OCI-M2 (cell line): ENCODE measurements around the gene CLCNKA.
"Not testable (repeated sequence)": the region's sequence is repeated elsewhere in the genome, so short reads cannot be mapped to it uniquely, and the experiment has no call there.

Experiments used
- DNase-seq: peaks from one replicate; lab custom pipeline; 2025; ENCODE audit not compliant: unreplicated experiment; lab: John Stamatoyannopoulos, UW

CLCNKA gene

DNA sequence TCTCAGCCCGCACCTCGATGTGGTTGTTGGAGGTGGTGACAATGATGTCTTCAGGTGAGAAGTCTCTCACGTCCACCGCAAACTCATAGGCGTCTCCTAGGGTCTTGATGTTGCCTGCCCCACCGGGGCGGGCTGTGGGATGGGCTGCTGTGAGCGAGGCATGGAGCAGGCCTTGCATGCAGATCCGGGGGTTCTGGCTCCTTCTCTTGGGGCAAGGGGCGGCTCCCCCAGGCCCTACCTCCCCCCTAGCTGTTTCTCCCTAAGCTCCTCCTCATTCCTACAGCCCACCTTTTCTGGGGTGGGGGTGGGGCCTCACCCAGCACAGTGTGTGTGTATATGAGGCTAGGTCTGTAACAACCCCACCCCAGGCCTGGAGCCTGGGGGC is 4.8 kb upstream of the CLCNKA start:
- DNase-seq: no peak

DNA sequence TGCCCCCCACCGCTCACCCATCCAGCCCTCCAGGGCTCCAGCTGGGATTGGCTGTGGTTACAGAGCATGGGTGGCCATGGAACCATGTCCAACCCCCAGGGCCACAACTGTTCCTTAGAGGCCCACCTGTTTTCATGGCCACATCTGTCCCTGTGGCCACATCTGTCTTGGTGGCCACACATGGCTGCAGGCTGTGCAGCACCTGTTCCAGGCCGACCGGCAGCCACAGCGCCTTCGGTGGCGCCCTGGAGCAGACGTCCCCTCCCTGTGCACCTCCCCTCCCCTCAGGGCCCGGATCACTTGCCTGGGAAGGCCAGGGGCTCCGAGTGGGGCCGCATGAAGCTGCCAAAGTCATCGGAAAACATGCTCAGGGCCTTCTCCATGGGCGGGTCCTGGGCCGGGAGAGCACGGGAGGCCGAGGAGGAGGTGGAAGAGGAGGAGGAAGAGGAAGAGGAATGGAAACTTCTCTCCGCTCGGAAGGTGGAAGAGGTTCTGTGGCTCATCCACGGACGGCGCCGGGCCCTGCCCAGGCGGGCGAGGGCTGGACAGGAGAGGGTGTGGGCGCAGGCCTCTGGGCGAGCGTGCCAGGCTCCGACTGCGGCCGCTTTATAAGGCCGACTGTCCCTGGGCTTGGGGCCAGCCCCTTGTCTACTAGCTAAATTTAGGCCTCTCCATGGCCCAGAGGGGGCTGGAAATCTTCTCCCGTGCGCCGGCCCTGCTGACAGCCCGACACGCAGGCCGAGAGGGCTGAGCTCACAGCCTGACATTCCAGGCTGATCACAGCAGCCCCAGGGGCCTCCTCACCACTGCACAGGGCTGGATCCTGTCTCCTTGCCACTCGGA is 4.2 kb upstream of the CLCNKA start, which contains the start of gene HSPB7:
HSPB7 (minus strand) TSS at position 583 of the 843 bp plus-strand sequence; CDS start at position 503, 80 bp downstream.
- DNase-seq: no peak

DNA sequence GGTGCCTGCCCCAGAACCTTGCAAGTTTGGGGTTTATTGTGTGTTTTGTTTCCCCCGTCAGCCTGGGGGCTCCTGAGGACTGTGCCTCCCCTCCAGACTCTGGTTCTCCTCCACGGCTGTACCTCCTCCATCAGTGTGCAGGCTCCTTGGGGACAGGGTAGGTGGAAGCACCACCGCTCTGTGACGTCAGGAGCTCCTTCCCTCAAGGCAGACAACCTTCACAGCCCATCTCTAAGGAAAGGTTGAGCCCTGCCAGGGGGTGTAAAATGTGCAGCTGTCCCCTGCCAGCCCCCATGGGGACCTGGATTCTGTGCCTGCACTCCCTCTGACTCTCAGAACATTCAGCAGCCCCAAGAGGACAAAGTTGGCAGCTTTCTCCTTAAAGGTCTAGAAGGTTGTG is 3.5 kb upstream of the CLCNKA start:
- no peak for DNase-seq

DNA sequence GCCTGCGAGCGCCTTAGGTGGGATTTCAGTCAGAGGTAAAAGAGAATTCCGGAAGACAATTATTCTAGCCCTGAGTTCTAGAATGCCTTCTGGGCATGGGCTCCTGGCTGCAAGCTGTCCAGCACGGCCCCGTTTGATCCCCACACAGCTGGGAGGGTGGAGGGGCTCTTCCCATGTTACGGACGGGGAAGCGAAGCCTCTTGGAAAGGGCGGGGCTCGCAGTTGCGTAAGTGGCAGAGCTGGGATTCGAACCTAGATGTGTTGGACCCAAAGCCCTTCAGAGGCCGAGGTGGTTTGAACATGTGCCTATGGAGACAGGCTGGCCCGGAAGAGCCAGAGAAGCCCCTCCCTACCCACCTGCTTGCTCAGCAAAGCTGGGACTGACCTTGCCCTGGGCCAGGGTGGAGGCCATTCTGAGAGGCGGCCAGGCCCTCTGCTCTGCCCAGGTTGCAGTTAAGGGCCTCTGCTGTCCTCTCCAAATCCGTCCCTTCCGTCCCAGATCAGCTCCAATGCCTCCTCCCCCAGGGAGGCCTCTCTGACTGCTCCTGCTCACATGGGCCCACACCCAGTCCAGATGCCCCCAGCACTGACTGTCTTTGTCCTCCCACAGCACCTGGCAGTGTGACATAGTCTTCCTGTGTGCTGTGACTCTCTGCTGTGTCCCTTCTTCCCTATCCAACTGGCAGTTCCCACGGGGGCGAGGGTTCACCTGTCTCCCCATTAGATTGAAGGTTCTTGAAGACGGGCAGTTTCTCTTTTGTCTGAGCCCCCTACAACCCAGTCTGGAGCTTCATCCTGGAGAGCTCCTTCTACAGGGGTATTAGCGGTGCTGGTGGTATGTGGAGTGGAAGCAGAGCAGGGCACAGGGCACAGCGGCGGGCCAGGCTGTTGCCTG is 2.8 kb upstream of the CLCNKA start:
- DNase-seq: no peak

DNA sequence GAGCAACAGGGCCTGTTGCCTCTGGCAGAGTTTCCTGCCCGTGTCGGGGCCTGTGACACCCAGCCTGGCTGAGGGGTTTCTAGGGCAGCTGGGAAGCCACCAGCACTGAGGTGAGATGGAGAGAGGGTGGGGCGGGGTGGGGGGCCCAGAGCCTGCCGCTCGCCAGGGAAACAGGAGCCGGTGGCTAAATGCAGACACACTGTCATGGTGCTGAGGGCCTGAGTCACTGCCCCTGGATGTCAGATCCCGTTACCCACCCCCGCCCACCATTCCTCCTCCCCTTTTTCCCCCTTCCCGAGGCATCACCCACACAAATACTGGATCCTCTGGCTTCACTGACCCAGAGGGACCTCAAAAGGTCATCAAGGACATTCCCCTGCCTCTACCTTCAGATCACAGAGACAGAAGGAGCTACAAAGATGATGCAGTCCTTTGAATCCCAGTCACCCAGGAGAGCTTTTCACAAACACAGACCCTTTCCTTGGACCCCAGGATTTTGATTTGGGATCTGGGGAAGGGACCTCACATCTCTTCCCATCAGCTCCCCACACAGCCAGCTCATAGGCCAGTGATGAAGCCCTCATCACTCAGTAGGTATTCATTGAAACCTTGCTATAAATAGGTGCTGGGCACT is 2.1 kb upstream of the CLCNKA start:
- DNase-seq: no peak

DNA sequence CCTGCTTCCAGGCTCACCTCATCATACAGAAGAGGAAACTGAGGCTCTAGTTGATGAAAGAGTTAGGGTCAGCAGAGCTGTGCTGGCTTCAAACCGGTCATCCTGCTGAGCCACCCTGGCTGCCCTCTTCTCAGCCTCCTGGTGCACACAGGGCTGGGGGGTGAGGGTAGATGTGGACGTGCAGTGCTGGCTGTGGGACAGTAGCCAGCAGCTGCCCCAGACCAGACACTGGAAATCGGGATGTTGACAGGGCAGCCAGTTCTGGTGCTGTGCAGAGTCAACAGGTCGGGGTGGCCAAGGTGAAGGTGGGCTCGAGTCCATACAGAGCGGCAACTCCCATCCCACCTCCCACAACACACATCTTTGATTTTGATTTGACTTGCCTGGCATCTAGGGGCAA is 1.5 kb upstream of the CLCNKA start:
- DNase-seq: no peak

DNA sequence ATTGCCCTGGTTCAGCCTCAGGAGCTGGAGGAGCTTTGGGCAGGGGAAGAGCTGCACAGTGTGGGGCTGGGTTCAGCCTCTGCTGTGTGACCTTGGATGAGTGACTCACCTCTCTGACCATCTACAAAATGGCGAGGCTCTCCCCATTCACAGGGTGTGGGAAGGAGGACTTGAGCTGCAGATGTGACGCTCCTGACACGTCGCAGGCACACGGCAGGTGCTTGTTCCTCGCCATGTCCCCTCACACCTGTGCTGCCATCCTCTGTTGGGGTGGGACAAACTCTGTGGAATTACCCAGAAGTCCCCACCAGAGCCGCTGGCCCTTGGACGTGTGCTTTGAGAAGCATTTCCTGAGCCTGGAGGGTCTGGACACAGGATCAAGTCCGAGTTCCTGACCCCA is 958 bp upstream of the CLCNKA start:
- DNase-seq: not testable (repeated sequence)

DNA sequence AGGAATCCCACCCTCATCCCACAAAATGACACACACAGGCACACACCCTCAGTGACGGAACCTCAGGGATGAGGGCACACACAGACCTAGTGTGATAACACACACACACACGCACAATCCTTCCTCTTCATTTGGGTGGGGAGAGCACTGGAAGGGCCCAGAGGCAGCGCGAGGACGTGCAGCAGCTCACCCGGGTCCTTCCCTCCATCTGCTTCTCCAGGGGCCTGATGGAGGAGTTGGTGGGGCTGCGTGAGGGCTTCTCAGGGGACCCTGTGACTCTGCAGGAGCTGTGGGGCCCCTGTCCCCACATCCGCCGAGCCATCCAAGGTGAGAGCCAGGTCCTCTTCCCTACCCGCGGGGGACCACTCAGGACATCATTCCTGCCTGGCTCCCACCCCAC is 557 bp downstream of the CLCNKA start:
- DNase-seq: no peak

DNA sequence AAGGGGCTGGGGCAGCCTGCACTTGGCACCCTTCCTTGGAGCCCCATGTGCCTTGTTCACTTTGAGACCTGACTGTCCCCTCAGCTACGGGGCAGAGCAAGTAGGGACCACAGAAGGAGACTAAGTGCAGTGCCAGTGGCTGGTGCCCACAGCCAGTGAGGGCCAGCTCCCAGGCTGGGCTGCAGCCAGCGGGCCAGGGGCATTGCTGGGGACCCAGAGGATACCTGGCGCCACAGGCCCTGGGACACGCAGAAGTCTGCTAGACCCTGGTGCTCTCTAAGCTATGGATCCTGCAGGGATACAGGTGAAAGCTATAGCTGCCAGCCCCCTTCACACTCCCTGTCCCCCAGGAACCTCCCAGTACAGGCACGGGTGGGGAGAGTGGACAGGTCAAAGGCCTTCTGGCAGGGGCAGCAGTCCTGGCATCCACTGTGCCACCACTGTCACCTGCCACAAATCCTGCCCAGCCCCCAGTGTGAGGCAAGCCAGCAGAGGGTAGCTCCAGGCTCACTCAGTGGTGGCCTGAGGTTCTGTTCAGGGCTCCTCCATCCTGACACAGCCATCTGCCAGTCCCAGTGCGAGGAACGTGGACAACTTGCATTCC is 1.3 kb downstream of the CLCNKA start:
- DNase-seq: no peak

DNA sequence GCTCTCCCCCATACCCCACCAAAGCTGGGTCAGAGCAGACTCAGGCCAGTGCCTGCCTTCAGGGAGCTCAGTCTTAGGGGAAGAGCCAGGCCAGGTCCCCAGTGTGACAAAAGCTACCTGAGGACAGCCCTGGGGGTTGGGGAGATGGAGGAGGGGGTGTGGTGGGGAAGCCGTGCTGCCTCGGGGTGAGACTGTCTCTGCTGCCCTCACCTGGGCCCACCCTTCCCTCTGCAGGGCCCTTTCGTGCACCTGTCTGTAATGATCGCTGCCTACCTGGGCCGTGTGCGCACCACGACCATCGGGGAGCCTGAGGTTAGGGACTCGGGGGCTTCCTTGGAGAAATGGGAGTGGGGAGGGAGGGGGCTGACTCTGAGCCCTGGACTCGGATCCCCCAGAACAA is 4.5 kb downstream of the CLCNKA start:
- not testable (repeated sequence) for DNase-seq

DNA sequence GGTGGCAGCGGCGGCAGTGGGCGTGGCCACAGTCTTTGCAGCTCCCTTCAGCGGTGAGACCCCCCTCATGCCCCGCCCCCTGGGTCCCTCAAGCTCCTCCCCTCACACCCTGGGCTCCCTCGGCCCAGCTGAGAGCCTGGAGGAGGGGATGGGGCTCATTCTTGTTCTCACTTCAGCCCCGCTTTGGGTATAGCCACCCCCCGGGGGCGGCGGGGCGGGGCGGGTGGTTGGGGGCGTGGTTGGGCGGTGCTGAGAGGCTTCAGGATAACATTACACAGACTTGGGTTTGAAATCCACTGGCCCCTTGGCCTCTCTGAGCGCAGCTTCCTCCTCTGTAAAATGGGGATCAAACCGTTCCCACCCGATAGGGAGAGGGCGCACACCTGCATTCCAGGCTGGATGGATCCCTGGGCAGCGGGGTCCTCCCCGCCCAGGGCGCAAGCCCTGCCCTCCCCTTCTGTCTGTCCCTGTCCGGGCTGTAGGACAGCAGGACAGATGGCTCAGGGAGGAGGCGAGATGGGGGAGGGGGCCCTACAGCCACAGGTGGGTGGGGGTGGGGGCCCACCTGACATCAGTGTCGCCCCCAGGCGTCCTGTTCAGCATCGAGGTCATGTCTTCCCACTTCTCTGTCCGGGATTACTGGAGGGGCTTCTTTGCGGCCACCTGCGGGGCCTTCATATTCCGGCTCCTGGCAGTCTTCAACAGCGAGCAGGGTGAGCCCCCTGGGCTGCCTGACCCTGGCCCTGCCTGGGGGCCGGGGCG is 5.1 kb downstream of the CLCNKA start:
- no peak for DNase-seq

DNA sequence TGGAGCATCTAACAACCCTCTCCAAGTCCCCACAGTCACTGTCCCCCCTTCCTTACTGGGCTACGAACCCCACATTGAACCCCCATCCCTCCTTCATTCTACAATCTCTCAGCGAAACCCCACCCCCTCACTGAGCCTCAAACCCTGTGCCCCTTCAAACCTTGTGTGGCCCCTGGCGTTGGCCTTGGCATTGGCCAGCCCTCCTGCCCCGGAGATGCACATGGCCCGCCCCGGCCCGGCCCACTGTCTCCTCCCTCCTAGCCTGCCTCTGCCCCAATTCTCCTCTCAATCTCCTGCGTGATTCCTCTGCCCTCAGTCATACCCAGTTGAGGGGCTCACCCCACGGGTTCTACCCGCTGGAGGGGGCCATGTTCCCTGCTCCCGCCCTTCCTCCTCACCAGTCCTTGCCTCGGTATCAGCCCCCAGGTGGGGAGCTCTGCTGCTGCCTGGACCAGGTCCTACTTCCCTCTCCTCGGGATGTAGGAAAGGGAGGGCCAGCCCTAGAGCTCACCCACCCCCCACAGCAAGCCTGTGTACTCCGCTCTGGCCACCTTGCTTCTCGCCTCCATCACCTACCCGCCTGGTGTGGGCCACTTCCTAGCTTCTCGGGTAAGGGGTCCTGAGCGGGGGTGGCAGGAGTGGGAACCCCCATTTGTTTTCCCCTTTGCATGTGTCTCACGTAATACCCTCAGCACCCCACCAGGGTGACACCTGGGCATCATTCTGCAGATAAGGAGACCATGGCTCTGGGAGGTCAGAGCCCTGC is 6.6 kb downstream of the CLCNKA start:
- DNase-seq: no peak

DNA sequence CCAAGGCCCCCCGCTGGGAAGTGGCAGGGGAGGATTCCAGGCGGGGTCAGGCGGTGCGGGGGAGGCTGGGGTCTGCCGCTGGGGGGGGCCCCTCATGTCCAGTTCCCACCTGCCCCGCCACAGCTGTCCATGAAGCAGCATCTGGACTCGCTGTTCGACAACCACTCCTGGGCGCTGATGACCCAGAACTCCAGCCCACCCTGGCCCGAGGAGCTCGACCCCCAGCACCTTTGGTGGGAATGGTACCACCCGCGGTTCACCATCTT is 7.1 kb downstream of the CLCNKA start:
- not testable (repeated sequence) for DNase-seq

DNA sequence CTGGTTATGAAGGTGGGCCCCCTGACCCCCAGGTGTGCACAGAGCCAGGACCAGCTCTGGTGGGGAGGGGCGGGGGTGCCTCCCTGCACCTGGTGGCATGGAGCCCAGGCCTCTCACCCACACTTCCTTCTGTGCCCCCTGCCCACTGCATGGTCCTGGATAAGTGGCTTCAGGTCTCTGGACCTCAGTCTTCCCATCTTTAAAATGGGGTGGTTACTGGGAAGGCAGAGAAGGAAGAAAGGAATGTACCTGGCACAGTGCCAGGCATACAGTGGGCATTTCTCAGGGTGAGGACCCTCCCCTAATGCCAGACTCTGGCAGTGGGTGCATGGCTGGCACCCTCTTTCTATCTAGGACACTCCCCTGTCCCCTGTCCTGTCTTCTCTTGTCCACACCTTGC is 7.5 kb downstream of the CLCNKA start:
- DNase-seq: no peak

DNA sequence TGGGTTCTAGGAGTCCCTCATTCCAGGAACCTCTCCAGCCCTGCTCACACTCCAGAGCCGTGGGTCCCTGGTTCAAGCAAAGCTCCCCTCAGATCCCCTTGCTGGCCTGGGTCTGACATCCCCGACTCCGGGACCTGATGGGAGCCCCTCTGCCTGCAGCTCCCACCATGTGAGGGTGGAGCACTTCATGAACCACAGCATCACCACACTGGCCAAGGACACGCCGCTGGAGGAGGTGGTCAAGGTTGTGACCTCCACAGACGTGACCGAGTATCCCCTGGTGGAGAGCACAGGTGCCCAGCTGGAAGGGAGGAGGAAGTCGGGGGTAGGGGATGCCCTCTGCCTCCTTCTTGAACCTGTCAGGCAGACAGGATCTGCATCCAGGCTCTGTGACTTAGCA is 9.7 kb downstream of the CLCNKA start:
- DNase-seq: no peak

DNA sequence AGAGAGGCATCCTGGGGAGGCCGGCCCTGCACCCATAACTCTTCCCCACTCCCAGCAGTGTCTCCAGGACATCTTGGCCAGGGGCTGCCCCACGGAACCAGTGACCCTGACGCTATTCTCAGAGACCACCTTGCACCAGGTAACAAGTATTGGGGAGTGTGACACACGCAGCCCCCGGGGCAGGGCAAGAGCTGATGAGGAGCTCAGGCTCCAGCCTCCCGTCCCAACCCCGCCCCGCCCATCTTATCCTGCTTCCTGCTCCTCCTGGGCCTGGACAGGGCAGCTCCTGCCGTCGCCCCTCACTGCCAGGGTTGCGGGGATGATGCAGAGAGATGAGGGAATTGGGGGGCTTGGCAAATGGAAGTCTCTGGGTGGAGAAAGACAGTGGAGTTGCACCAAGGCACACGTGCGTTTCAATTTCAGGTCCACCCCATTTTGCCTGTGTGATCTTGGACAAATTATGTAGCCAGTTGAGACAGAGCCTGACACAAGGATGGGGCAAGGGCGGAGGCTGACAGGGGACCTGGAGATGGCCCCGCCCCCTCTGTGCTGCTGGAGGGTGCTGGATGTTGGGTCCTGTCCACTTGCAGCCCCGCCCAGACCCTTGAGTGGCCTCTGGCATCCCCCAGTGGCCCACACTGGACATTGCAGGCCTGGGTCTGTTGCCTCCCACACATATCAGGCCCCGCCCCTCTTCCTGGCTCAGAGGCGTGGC is 10.7 kb downstream of the CLCNKA start:
- no peak for DNase-seq

DNA sequence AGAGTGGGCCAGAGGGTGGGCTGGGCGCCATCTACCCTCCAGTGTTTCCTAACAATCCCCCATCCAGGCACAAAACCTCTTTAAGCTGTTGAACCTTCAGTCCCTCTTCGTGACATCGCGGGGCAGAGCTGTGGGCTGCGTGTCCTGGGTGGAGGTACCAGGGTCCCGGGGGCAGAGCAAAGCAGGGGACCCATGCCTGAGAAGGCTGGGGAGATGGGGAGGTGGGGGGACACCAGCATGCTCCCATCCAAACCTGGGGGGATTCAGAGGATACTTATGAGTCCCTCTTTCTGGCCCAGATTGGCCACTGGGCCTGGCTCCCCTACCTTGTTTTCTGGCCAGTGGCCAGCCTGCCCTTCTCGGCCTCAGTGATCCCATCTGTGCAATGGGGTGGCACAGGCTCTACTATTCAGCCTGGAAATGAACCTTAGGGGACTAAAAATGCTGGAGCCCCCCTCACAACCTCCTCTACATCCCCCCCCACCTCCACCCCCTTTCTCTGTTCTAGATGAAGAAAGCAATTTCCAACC is 11.3 kb downstream of the CLCNKA start:
- not testable (repeated sequence) for DNase-seq

DNA sequence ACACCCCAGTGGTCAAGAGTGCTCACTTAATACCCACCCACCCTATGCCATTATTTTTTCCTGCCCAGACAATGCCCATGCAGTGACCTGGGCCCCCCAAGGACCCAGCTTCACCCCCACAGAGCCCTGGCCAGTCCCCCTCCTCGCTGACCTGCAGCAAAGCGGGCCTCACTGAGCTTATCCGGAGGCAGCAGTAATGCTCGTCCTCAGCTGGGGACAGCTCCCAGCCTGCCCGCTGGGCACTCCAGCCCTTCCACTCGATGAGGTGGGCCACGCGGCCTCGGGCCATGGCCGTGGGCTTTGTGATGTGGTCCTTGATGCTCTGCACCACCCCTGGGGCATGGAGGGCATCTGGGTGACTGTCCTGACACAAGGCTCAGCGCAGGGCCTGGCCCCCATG is 14.6 kb downstream of the CLCNKA start:
- DNase-seq: not testable (repeated sequence)

DNA sequence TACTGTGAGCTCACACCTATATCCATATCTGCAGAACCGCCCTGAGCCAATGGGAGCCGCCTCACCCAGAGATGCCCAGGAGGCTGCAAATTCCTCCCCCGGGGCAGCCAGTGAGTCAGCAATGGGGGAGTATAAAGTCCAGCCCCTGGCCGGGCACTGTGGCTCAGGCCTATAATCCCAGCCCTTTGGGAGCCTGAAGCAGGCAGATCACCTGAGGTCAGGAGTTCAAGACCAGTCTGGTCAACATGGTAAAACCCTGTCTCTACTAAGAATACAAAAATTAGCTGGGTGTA is 16.7 kb downstream of the CLCNKA start:
- DNase-seq: no peak
